H1 (cell line): ENCODE results near the gene DHX36. TPM values are rescaled to one million over a fixed set of nuclear protein-coding genes. Genes with fewer than 3 reads are reported as not detected.

ENCODE experiments used
- CTCF ChIA-PET: fragments of 300-600 bp; sonication (Branson Sonifier 250); formaldehyde crosslinking; loops from one replicate; lab custom pipeline; 2021; ENCODE audit not compliant: partially characterized antibody; lab: Charles Lee
- POLR2A ChIA-PET: fragments of 300-600 bp; sonication (Branson Sonifier 250); formaldehyde crosslinking; loops from one replicate; lab custom pipeline; 2021; ENCODE audit warnings: inconsistent platforms; ENCODE audit not compliant: partially characterized antibody; lab: Charles Lee
- DNase-seq, 2 experiments: peaks; one replicate each; pipeline versions ENCODE4 v3.0.0 to v3.0.0-alpha.2; 2010 to 2022; ENCODE audit warnings: low spot score in 2 of 2, low read depth in 1 of 2, mixed read lengths in 1 of 2
- FAIRE-seq: peaks from 2 replicates; lab custom pipeline; 2011; peaks lifted over from hg19 to GRCh38; lab: Jason Lieb, UNC
- H2AFZ ChIP-seq: 2 replicates; pipeline ENCODE4 v1.8.1; 2012; ENCODE audit warnings: low read length, inconsistent platforms
- H2AK5ac ChIP-seq: 2 replicates; pipeline ENCODE4 v1.6.1; 2013; ENCODE audit warnings: low read depth, low read length
- H2BK120ac ChIP-seq: replicated peaks from 2 replicates; pipeline ENCODE3; 2013; ENCODE audit warnings: low read depth, low read length, inconsistent platforms
- H2BK12ac ChIP-seq: 2 replicates; pipeline ENCODE4 v1.6.1; 2013; ENCODE audit warnings: low read depth, low read length
- H2BK15ac ChIP-seq: 2 replicates; pipeline ENCODE4 v1.6.1; 2013; ENCODE audit warnings: low read length
- H2BK20ac ChIP-seq: 2 replicates; pipeline ENCODE4 v1.6.1; 2013; ENCODE audit warnings: low read length
- H2BK5ac ChIP-seq: 2 replicates; pipeline ENCODE4 v1.6.1; 2013; ENCODE audit warnings: low read depth, low read length
- H3K14ac ChIP-seq: 2 replicates; pipeline ENCODE4 v1.6.1; 2013; ENCODE audit warnings: inconsistent platforms; ENCODE audit not compliant: insufficient read length
- H3K18ac ChIP-seq: 2 replicates; pipeline ENCODE4 v1.6.1; 2013; ENCODE audit warnings: low read length; ENCODE audit errors: extremely low read depth
- H3K23ac ChIP-seq: 2 replicates; pipeline ENCODE4 v1.6.1; 2013; ENCODE audit warnings: inconsistent platforms; ENCODE audit not compliant: insufficient read length
- H3K23me2 ChIP-seq: 2 replicates; pipeline ENCODE4 v1.6.1; 2013; ENCODE audit warnings: low read depth, low read length
- H3K27ac ChIP-seq: 2 replicates; pipeline ENCODE4 v1.6.1; 2011; ENCODE audit warnings: low read depth, low read length, inconsistent platforms
- H3K27me3 ChIP-seq, 4 experiments: replicated peaks in 1 of 4; 1 replicate in 1 of 4; 2 replicates in 3 of 4; pipeline versions ENCODE4 v1.6.1 to v1.8.1; 2011 to 2013; ENCODE audit warnings: low read length in 3 of 4, mild to moderate bottlenecking in 3 of 4, inconsistent platforms in 2 of 4, mixed read lengths in 2 of 4, moderate library complexity in 1 of 4; ENCODE audit not compliant: control insufficient read depth in 3 of 4, insufficient read depth in 3 of 4; ENCODE audit errors: extremely low read depth in 1 of 4
- H3K36me3 ChIP-seq, 4 experiments: 2 replicates each; pipeline versions ENCODE4 v1.6.1 to v1.8.1; 2011 to 2013; ENCODE audit warnings: mild to moderate bottlenecking in 4 of 4, low read length in 3 of 4, moderate library complexity in 2 of 4, control low read depth in 1 of 4, inconsistent platforms in 1 of 4; ENCODE audit not compliant: insufficient read depth in 4 of 4, control insufficient read depth in 2 of 4
- H3K4ac ChIP-seq: replicated peaks from 2 replicates; pipeline ENCODE3; 2013; ENCODE audit warnings: low read length, low read depth, mixed read lengths, inconsistent platforms; ENCODE audit not compliant: insufficient read length
- H3K4me1 ChIP-seq, 4 experiments: replicated peaks in 1 of 4; 1 replicate in 1 of 4; 2 replicates in 3 of 4; pipeline versions ENCODE4 v1.6.1 to v1.8.1; 2011 to 2013; ENCODE audit warnings: low read length in 3 of 4, inconsistent platforms in 2 of 4, mixed read lengths in 1 of 4; ENCODE audit not compliant: insufficient read depth in 4 of 4, control insufficient read depth in 3 of 4
- H3K4me2 ChIP-seq, 2 experiments: 2 replicates each; pipeline versions ENCODE4 v1.6.1 to v1.8.1; 2011 to 2013; ENCODE audit warnings: low read depth in 2 of 2, low read length in 2 of 2, control low read depth in 1 of 2, inconsistent platforms in 1 of 2, mild to moderate bottlenecking in 1 of 2; ENCODE audit not compliant: insufficient read depth in 1 of 2
- H3K4me3 ChIP-seq, 4 experiments: fragments of 200-600, 300-600 bp in 1 of 4; sonication (generic), shearing (Covaris generic), sonication (Bioruptor Twin) in 1 of 4; 2 replicates each; pipeline versions ENCODE4 v1.5.1 to v1.8.1; 2011 to 2016; ENCODE audit warnings: low read length in 4 of 4, low read depth in 3 of 4, control low read depth in 2 of 4, inconsistent platforms in 2 of 4, mild to moderate bottlenecking in 2 of 4, mixed read lengths in 1 of 4, moderate library complexity in 1 of 4; ENCODE audit not compliant: insufficient read depth in 2 of 4; ENCODE audit errors: extremely low read depth in 1 of 4
- H3K56ac ChIP-seq: replicated peaks from 2 replicates; pipeline ENCODE3; 2013; ENCODE audit warnings: low read depth, mild to moderate bottlenecking, mixed read lengths, low read length, inconsistent platforms; ENCODE audit not compliant: insufficient read length
- H3K79me1 ChIP-seq: 2 replicates; pipeline ENCODE4 v1.6.1; 2013; ENCODE audit warnings: low read depth, low read length, control low read depth
- H3K79me2 ChIP-seq, 2 experiments: 2 replicates each; pipeline versions ENCODE4 v1.6.1 to v1.8.1; 2012 to 2013; ENCODE audit warnings: low read length in 2 of 2, mild to moderate bottlenecking in 2 of 2, inconsistent platforms in 1 of 2; ENCODE audit not compliant: insufficient read depth in 2 of 2, control insufficient read depth in 1 of 2
- H3K9ac ChIP-seq, 4 experiments: replicated peaks in 1 of 4; 1 replicate in 1 of 4; 2 replicates in 3 of 4; pipeline versions ENCODE4 v1.6.1 to v1.8.1; 2011 to 2013; ENCODE audit warnings: low read depth in 3 of 4, low read length in 3 of 4, control low read depth in 2 of 4, mild to moderate bottlenecking in 2 of 4, moderate library complexity in 2 of 4, inconsistent platforms in 1 of 4; ENCODE audit errors: extremely low read depth in 1 of 4
- H3K9me3 ChIP-seq, 2 experiments: 2 replicates each; pipeline versions ENCODE4 v1.6.1 to v1.8.1; 2012 to 2013; ENCODE audit warnings: mild to moderate bottlenecking in 2 of 2, moderate library complexity in 2 of 2, control low read depth in 1 of 2, inconsistent platforms in 1 of 2, low read depth in 1 of 2, low read length in 1 of 2, mixed read lengths in 1 of 2; ENCODE audit not compliant: insufficient read depth in 2 of 2
- H4K20me1 ChIP-seq, 2 experiments: replicated peaks in 1 of 2; 2 replicates each; pipeline versions ENCODE3 to v1.8.1; 2011 to 2013; ENCODE audit warnings: inconsistent platforms in 2 of 2, low read length in 2 of 2, mild to moderate bottlenecking in 1 of 2; ENCODE audit not compliant: insufficient read depth in 2 of 2, control insufficient read depth in 1 of 2
- H4K5ac ChIP-seq: 2 replicates; pipeline ENCODE4 v1.6.1; 2013; ENCODE audit warnings: low read length, low read depth, mixed read lengths, inconsistent platforms; ENCODE audit not compliant: insufficient read length
- H4K8ac ChIP-seq: 2 replicates; pipeline ENCODE4 v1.8.0; 2013; ENCODE audit warnings: mild to moderate bottlenecking, moderate library complexity, low read length, inconsistent platforms; ENCODE audit not compliant: insufficient read depth; ENCODE audit errors: extremely low read depth
- H4K91ac ChIP-seq: replicated peaks from 2 replicates; pipeline ENCODE3; 2013; ENCODE audit warnings: low read length, mixed read lengths, inconsistent platforms; ENCODE audit not compliant: insufficient read length
- NRF1 ChIP-seq: IDR thresholded peaks from 2 replicates; pipeline ENCODE4 v1.6.1; 2011; ENCODE audit warnings: mild to moderate bottlenecking, low read depth, low read length, improper control_type of control experiment
- PHF8 ChIP-seq: fragments of 200-600 bp; sonication (generic); conservative IDR thresholded peaks from 2 replicates; pipeline ENCODE4 v1.7.1; 2012; ENCODE audit warnings: low read depth, mild to moderate bottlenecking, inconsistent platforms, low read length, moderate library complexity
- WGBS, 2 experiments: shearing (Covaris generic) in 1 of 2; methylation state at CpG; one replicate each; pipeline versions ENCODE4 v1.1.6 to v1.1.7; 2013 to 2015; ENCODE audit warnings: low lambda C conversion rate in 2 of 2, mixed read lengths in 2 of 2, inconsistent platforms in 1 of 2, low coverage in 1 of 2, missing lambda C conversion rate in 1 of 2; ENCODE audit not compliant: insufficient replicate concordance in 2 of 2, insufficient coverage in 1 of 2, insufficient read length in 1 of 2; ENCODE audit errors: extremely low coverage in 1 of 2, missing lambda C conversion rate in 1 of 2; 5-methylcytosine and 5-hydroxymethylcytosine counted together
- polyA plus RNA-seq, 7 experiments: library from polyadenylated mRNA; depleted of rRNA in 3 of 7; stranded (reverse) in 5 of 7; unstranded in 2 of 7; fragments of >200 nt in 5 of 7; fragments of 200-250 nt in 2 of 7; gene quantifications; 1 replicate in 5 of 7; 2 replicates in 1 of 7; 4 replicates in 1 of 7; pipeline versions ENCODE4 v1.2.1 to v1.2.3, GENCODE V29; 2011 to 2013; ENCODE audit warnings: missing spikeins in 2 of 7, mixed read lengths in 2 of 7
- total RNA-seq: library from RNA; stranded (reverse); fragmentation: NEBNext Ultra II Directional; extraction: Animal tissue kit (Norgen Biotek cat#: 25700); gene quantifications from 2 replicates; pipeline ENCODE4 v1.2.1, GENCODE V29; 2021

DHX36 gene
- total and polyA plus RNA-seq, 2 of the 8 experiments (the other 6 are each of a cell fraction or from before 2014, with no cell fraction given) = 44.9 to 131 TPM

DNA sequence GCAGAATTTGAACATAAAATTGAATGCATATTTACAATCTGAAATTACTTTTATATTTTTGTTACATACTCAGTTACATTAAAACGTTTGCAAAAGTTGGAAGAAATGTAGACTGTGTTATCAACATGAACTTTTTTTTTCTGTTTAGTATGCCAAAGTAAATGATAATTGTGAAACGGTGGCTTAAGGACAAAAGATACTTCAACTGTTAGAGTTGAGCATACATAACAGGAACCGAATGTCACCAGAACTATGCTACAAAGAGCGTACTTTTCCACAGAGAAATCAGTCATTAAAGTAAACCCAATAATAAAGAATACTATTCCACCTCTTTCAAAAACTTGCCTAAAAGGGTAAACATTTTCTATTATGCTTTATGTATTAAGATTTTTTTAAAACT is 14.3 kb upstream of the DHX36 start:
- H3K4me2 ChIP-seq = no peak overlapping the region
- H3K4me3 ChIP-seq = no peak overlapping the region
- no peak overlapping the region for H2BK15ac ChIP-seq
- no peak overlapping the region for H4K91ac ChIP-seq
- H3K56ac ChIP-seq = no peak overlapping the region
- TF ChIP-seq PHF8 (no peak), NRF1 (no peak)
- no peaks in the 10 kb centered on the region for H3K79me2 ChIP-seq
- no peak overlapping the region for H4K5ac ChIP-seq
- H3K27me3 ChIP-seq = no peaks in the 10 kb centered on the region
- no peak for FAIRE-seq
- no peaks in the 10 kb centered on the region for H3K79me1 ChIP-seq
- ChIA-PET CTCF (interaction anchor here (1.0 kb wide), 1 partner anchor 212 kb away, joined by 3 read pairs; no protein-coding TSS in a partner anchor), POLR2A (no interaction called here)
- H2BK20ac ChIP-seq = no peak overlapping the region
- no peak for DNase-seq
- no peaks in the 10 kb centered on the region for H3K4me1 ChIP-seq
- H3K27ac ChIP-seq = no peak overlapping the region
- H4K8ac ChIP-seq = no peak overlapping the region
- WGBS, 2 experiments = 86% methylated on average over 4 of the region's 4 CpGs; no CpG with 5 or more reads in 1 of the 2 experiments
- H3K9me3 ChIP-seq = no peaks in the 10 kb centered on the region
- no peak overlapping the region for H2BK120ac ChIP-seq
- no peak overlapping the region for H2AFZ ChIP-seq
- no peaks in the 10 kb centered on the region for H4K20me1 ChIP-seq
- H2BK12ac ChIP-seq = no peak overlapping the region
- no peak overlapping the region for H2BK5ac ChIP-seq
- no peaks in the 10 kb centered on the region for H3K23me2 ChIP-seq
- no peak overlapping the region for H3K23ac ChIP-seq
- H3K36me3 ChIP-seq = no peaks in the 10 kb centered on the region
- H3K18ac ChIP-seq = no peak overlapping the region
- H3K9ac ChIP-seq = no peak overlapping the region
- no peak overlapping the region for H3K14ac ChIP-seq
- no peak overlapping the region for H3K4ac ChIP-seq
- no peak overlapping the region for H2AK5ac ChIP-seq
